Liver (tissue), 2 donors: Measurements from ENCODE around the gene CTLA4.

ENCODE experiments used
- YY1 ChIP-seq: IDR thresholded peaks from 2 replicates; pipeline ENCODE4 v1.6.1; 2016; ENCODE audit warnings: antibody characterized with exemption, mild to moderate bottlenecking
- TF ChIP-seq, protein P1 (sequence below): fragments of 150-350 bp; IDR thresholded peaks from 2 replicates; pipeline ENCODE4 v1.5.1; 2017; ENCODE audit warnings: improper control_type of control experiment, low read depth, low read length; ENCODE audit not compliant: missing input control
- donor health status: healthy.

- TF ChIP-seq YY1 = no peak
- TF ChIP-seq, protein P1, sequence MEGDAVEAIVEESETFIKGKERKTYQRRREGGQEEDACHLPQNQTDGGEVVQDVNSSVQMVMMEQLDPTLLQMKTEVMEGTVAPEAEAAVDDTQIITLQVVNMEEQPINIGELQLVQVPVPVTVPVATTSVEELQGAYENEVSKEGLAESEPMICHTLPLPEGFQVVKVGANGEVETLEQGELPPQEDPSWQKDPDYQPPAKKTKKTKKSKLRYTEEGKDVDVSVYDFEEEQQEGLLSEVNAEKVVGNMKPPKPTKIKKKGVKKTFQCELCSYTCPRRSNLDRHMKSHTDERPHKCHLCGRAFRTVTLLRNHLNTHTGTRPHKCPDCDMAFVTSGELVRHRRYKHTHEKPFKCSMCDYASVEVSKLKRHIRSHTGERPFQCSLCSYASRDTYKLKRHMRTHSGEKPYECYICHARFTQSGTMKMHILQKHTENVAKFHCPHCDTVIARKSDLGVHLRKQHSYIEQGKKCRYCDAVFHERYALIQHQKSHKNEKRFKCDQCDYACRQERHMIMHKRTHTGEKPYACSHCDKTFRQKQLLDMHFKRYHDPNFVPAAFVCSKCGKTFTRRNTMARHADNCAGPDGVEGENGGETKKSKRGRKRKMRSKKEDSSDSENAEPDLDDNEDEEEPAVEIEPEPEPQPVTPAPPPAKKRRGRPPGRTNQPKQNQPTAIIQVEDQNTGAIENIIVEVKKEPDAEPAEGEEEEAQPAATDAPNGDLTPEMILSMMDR = no peak
Observed at GRCh38 chr2:203819434-203820133, 48.0 kb upstream of the CTLA4 start.
